OCI-LY7 (cell line): ENCODE data around the gene LMOD3.

ENCODE experiments used
- EZH2phosphoT487 ChIP-seq: fragments of 200-600 bp; sonication (generic); IDR thresholded peaks from 2 replicates; pipeline ENCODE4 v1.6.1; 2018; ENCODE audit warnings: low read depth, borderline replicate concordance, mild to moderate bottlenecking, mixed run types, antibody characterized with exemption, low read length, moderate library complexity, mixed read lengths
- TF ChIP-seq, protein P1 (sequence below): fragments of 200-600 bp; sonication (generic); conservative IDR thresholded peaks from 2 replicates; pipeline ENCODE4 v1.5.1; 2014; ENCODE audit warnings: mild to moderate bottlenecking, antibody characterized with exemption, low read length, moderate library complexity, mixed read lengths

DNA sequence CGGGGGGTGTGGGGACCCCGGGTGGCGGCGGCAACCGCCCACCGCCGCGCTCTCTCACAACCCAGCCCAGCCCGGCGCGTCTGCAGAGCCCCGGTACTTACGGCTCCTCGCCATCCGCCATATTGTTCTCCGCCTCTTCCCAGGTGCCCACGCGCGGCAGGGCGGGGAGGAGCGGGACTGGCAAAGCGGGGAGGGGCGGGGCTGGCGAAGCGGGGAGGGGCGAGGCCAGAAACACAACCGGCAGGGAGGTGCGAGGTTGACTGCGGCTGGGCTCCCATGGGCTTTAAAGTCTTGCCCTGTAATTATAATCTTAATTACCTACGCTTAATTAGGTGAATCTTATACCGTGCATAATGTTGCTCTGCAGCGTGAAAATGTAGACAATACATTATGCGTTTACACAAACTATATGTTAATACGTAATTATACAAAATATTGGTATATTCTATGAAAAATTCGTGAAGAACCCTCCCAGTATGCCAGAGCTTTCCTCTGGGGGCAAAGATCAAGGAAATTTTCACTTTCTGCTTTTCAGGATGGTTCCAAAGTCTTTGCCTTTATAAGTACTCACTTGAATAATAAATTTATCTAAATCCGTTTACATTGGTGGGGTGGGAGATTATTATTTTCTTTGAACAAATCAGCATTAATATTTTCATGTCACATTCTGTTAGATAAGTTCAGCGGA is 42.0 kb downstream of the LMOD3 start, which contains the start of gene UBA3:
- TF ChIP-seq, protein P1, sequence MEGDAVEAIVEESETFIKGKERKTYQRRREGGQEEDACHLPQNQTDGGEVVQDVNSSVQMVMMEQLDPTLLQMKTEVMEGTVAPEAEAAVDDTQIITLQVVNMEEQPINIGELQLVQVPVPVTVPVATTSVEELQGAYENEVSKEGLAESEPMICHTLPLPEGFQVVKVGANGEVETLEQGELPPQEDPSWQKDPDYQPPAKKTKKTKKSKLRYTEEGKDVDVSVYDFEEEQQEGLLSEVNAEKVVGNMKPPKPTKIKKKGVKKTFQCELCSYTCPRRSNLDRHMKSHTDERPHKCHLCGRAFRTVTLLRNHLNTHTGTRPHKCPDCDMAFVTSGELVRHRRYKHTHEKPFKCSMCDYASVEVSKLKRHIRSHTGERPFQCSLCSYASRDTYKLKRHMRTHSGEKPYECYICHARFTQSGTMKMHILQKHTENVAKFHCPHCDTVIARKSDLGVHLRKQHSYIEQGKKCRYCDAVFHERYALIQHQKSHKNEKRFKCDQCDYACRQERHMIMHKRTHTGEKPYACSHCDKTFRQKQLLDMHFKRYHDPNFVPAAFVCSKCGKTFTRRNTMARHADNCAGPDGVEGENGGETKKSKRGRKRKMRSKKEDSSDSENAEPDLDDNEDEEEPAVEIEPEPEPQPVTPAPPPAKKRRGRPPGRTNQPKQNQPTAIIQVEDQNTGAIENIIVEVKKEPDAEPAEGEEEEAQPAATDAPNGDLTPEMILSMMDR: no peak
- no peak for TF ChIP-seq EZH2phosphoT487
